HL-60 (cell line): ENCODE measurements around the gene SOCS3.

Experiments used
- DNase-seq, 2 experiments: peaks; one replicate each; pipeline ENCODE4 v3.0.0-alpha.2; 2010 to 2020; ENCODE audit warnings: low read depth in 1 of 2, low spot score in 1 of 2
- H3K27ac ChIP-seq: fragments of 250-450 bp; sonication (Bioruptor Pico); replicated peaks from 2 replicates; pipeline ENCODE4 v1.5.1; 2020; ENCODE audit warnings: mild to moderate bottlenecking, moderate library complexity
- H3K27me3 ChIP-seq: fragments of 250-450 bp; sonication (Bioruptor Pico); 2 replicates; pipeline ENCODE4 v1.5.1; 2021; ENCODE audit warnings: mild to moderate bottlenecking, moderate library complexity; ENCODE audit not compliant: insufficient read depth, poor library complexity, severe bottlenecking
- H3K4me3 ChIP-seq: replicated peaks from 2 replicates; pipeline ENCODE4 v1.5.1; 2011; ENCODE audit warnings: mild to moderate bottlenecking, control low read depth, low read length; ENCODE audit not compliant: insufficient read depth
- CTCF ChIP-seq: IDR thresholded peaks from one replicate; pipeline ENCODE4 v1.5.1; 2011; ENCODE audit warnings: low read length, control low read depth, inconsistent platforms; ENCODE audit not compliant: insufficient read depth
- GABPA ChIP-seq: IDR thresholded peaks from 2 replicates; pipeline ENCODE4 v1.6.1; 2012; ENCODE audit warnings: low read depth
- POLR2AphosphoS5 ChIP-seq: IDR thresholded peaks from 2 replicates; pipeline ENCODE4 v1.6.1; 2012; ENCODE audit warnings: low read depth
- REST ChIP-seq: IDR thresholded peaks from 2 replicates; pipeline ENCODE4 v1.6.1; 2012; ENCODE audit warnings: low read depth; ENCODE audit not compliant: insufficient replicate concordance
- SPI1 ChIP-seq: IDR thresholded peaks from 2 replicates; pipeline ENCODE4 v1.6.1; 2012; ENCODE audit warnings: low read depth, mild to moderate bottlenecking, borderline replicate concordance

SOCS3 gene

GRCh38 chr17:78342449-78343186, 17.3 kb downstream of the SOCS3 start:
- DNase-seq = peak in 1 of 2 experiments; percentile 67
- H3K27me3 ChIP-seq = peaks cover 10% of the 10 kb centered on the region
- TF ChIP-seq CTCF (no peak), REST (no peak), GABPA (no peak), POLR2AphosphoS5 (no peak), SPI1 (no peak)
- peak overlapping the region; percentile 35 for H3K4me3 ChIP-seq
- H3K27ac ChIP-seq = no peak overlapping the region; the same call in 1 of the 2 replicates

- H3K27me3 ChIP-seq = peaks cover 10% of the 10 kb centered on the region
- peak in 1 of 2 experiments; percentile 51 for DNase-seq
- TF ChIP-seq POLR2AphosphoS5 = no peak
- TF ChIP-seq GABPA = no peak
- no peak for TF ChIP-seq REST
- TF ChIP-seq CTCF = no peak
- TF ChIP-seq SPI1 = no peak
- H3K27ac ChIP-seq = no peak overlapping the region
- peak overlapping the region; percentile 35 for H3K4me3 ChIP-seq
Measured at GRCh38 chr17:78341559-78342448, 18.1 kb downstream of the SOCS3 start.

GRCh38 chr17:78340183-78340955, 19.5 kb downstream of the SOCS3 start:
- no peak overlapping the region for H3K27ac ChIP-seq

More at GRCh38 chr17:78340183-78340955, 19.5 kb downstream of the SOCS3 start:
- DNase-seq = no peak
- no peak for TF ChIP-seq GABPA
- no peak for TF ChIP-seq CTCF
- no peak for TF ChIP-seq POLR2AphosphoS5
- TF ChIP-seq SPI1 = no peak
- TF ChIP-seq REST = no peak
- Histone ChIP-seq H3K27me3 (peaks cover 10% of the 10 kb centered on the region), H3K4me3 (no peak overlapping the region)
